HEK293 (cell line): Measurements from ENCODE around the gene PHGDH.

Source experiments
- ATF2 ChIP-seq: fragments of 450-650 bp; formaldehyde crosslinking; IDR thresholded peaks from 2 replicates; pipeline ENCODE4 v1.5.1; 2016; ENCODE audit warnings: missing biosample characterization, missing genetic modification characterization, low read depth
- ELK4 ChIP-seq: IDR thresholded peaks from 2 replicates; pipeline ENCODE4 v1.6.1; 2011; ENCODE audit warnings: mild to moderate bottlenecking, low read depth, low read length, borderline replicate concordance
- GLIS2 ChIP-seq: fragments of 450-650 bp; formaldehyde crosslinking; IDR thresholded peaks from 2 replicates; pipeline ENCODE4 v1.5.1; 2016; ENCODE audit warnings: missing biosample characterization, missing genetic modification characterization
- PRDM2 ChIP-seq: fragments of 450-650 bp; formaldehyde crosslinking; IDR thresholded peaks from 2 replicates; pipeline ENCODE4 v1.5.1; 2016; ENCODE audit warnings: missing biosample characterization, missing genetic modification characterization, borderline replicate concordance
- SCRT1 ChIP-seq: fragments of 450-650 bp; formaldehyde crosslinking; IDR thresholded peaks from 2 replicates; pipeline ENCODE4 v1.5.1; 2016; ENCODE audit warnings: missing biosample characterization, missing genetic modification characterization, borderline replicate concordance
- SETDB1 ChIP-seq: IDR thresholded peaks from one replicate; pipeline ENCODE4 v1.6.1; 2017; ENCODE audit warnings: mild to moderate bottlenecking, low read length, moderate library complexity, mixed read lengths; ENCODE audit not compliant: insufficient read length
- ZBTB1 ChIP-seq: fragments of 450-650 bp; formaldehyde crosslinking; IDR thresholded peaks from 2 replicates; pipeline ENCODE4 v1.5.1; 2016; ENCODE audit warnings: missing biosample characterization, missing genetic modification characterization
- ZBTB48 ChIP-seq: fragments of 450-650 bp; formaldehyde crosslinking; IDR thresholded peaks from 2 replicates; pipeline ENCODE4 v1.5.1; 2016; ENCODE audit warnings: missing biosample characterization, missing genetic modification characterization
- ZBTB8A ChIP-seq: fragments of 450-650 bp; formaldehyde crosslinking; IDR thresholded peaks from 2 replicates; pipeline ENCODE4 v1.5.1; 2016; ENCODE audit warnings: missing biosample characterization, missing genetic modification characterization
- ZNF335 ChIP-seq: fragments of 450-650 bp; formaldehyde crosslinking; conservative IDR thresholded peaks from 2 replicates; pipeline ENCODE4 v1.5.1; 2016; ENCODE audit warnings: missing biosample characterization, missing genetic modification characterization
- ZNF341 ChIP-seq: fragments of 450-650 bp; formaldehyde crosslinking; IDR thresholded peaks from 2 replicates; pipeline ENCODE4; 2016; ENCODE audit warnings: low read depth, missing biosample characterization, missing genetic modification characterization
- ZNF391 ChIP-seq: fragments of 450-650 bp; formaldehyde crosslinking; IDR thresholded peaks from 2 replicates; pipeline ENCODE4 v1.5.1; 2016; ENCODE audit warnings: low read depth, missing biosample characterization, missing genetic modification characterization, borderline replicate concordance
- ZNF404 ChIP-seq: fragments of 450-650 bp; formaldehyde crosslinking; IDR thresholded peaks from 2 replicates; pipeline ENCODE4 v1.5.1; 2017; ENCODE audit warnings: missing biosample characterization, missing genetic modification characterization
- ZNF560 ChIP-seq: fragments of 450-650 bp; formaldehyde crosslinking; IDR thresholded peaks from 2 replicates; pipeline ENCODE4 v1.5.1; 2017; ENCODE audit warnings: missing biosample characterization, missing genetic modification characterization, borderline replicate concordance
- ZNF654 ChIP-seq: fragments of 450-650 bp; formaldehyde crosslinking; IDR thresholded peaks from 2 replicates; pipeline ENCODE4 v1.5.1; 2016; ENCODE audit warnings: low read depth, missing biosample characterization, missing genetic modification characterization
- ZNF707 ChIP-seq: fragments of 450-650 bp; formaldehyde crosslinking; IDR thresholded peaks from 2 replicates; pipeline ENCODE4 v1.5.1; 2016; ENCODE audit warnings: missing biosample characterization, missing genetic modification characterization
- ZXDB ChIP-seq: fragments of 450-650 bp; formaldehyde crosslinking; IDR thresholded peaks from 2 replicates; pipeline ENCODE4 v1.5.1; 2016; ENCODE audit warnings: missing biosample characterization, missing genetic modification characterization
- TF ChIP-seq, protein P1 (sequence below): fragments of 450-650 bp; formaldehyde crosslinking; conservative IDR thresholded peaks from 2 replicates; pipeline ENCODE4 v1.5.1; 2016; ENCODE audit warnings: low read depth, missing biosample characterization, missing genetic modification characterization
- TF ChIP-seq, protein P2 (sequence below): fragments of 450-650 bp; formaldehyde crosslinking; IDR thresholded peaks from 2 replicates; pipeline ENCODE4 v1.5.1; 2017; ENCODE audit warnings: missing biosample characterization, missing genetic modification characterization
- TF ChIP-seq, protein P3 (sequence below): fragments of 450-650 bp; formaldehyde crosslinking; IDR thresholded peaks from 2 replicates; pipeline ENCODE4 v1.5.1; 2016; ENCODE audit warnings: missing biosample characterization, missing genetic modification characterization
- TF ChIP-seq, protein P4 (sequence below): fragments of 450-650 bp; formaldehyde crosslinking; IDR thresholded peaks from 2 replicates; pipeline ENCODE4 v1.5.1; 2016; ENCODE audit warnings: missing biosample characterization, missing genetic modification characterization

PHGDH gene

DNA sequence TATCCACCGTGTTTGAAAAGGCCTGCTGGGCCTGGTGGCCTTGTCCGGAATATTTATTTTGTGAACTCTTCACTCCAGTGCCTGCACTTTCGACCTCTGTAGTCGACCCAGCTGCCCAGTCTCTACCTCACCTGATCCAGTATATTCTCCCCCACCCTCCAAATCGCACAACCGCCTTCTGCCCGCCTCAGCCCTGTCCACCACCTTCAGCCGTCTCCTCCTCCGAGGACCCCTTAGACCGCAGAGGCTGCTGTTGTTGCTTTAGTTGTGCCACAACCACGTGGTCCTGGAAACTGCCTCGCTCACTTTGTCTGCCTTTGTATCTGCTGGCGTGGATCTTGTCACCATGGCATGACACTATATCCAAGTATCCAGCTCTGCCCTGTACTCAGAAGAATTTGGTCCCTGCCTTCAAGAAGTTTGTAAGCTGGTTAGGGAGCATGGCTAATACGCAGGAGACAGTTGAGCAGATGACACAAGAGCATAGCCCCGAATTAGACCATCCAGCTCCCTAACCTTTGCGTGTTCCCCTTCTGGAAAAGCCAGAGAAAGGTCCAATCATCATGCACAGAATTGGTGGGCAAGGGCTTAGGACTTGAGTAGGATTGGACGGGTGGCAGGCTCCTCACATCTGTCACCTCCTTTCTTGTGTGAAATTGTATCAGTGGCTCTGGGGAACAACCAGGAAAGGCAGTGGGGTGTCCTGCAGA lies 1.5 kb downstream of the PHGDH start (continued):
- TF ChIP-seq ELK4 = no peak
- no peak for TF ChIP-seq PRDM2 (tag by site-specific recombination)
- peak; percentile 98 for TF ChIP-seq ZBTB48 (tag by site-specific recombination)
- no peak for TF ChIP-seq ZBTB1 (tag by site-specific recombination)
- no peak for TF ChIP-seq SCRT1 (tag by site-specific recombination)
- TF ChIP-seq, protein P1, sequence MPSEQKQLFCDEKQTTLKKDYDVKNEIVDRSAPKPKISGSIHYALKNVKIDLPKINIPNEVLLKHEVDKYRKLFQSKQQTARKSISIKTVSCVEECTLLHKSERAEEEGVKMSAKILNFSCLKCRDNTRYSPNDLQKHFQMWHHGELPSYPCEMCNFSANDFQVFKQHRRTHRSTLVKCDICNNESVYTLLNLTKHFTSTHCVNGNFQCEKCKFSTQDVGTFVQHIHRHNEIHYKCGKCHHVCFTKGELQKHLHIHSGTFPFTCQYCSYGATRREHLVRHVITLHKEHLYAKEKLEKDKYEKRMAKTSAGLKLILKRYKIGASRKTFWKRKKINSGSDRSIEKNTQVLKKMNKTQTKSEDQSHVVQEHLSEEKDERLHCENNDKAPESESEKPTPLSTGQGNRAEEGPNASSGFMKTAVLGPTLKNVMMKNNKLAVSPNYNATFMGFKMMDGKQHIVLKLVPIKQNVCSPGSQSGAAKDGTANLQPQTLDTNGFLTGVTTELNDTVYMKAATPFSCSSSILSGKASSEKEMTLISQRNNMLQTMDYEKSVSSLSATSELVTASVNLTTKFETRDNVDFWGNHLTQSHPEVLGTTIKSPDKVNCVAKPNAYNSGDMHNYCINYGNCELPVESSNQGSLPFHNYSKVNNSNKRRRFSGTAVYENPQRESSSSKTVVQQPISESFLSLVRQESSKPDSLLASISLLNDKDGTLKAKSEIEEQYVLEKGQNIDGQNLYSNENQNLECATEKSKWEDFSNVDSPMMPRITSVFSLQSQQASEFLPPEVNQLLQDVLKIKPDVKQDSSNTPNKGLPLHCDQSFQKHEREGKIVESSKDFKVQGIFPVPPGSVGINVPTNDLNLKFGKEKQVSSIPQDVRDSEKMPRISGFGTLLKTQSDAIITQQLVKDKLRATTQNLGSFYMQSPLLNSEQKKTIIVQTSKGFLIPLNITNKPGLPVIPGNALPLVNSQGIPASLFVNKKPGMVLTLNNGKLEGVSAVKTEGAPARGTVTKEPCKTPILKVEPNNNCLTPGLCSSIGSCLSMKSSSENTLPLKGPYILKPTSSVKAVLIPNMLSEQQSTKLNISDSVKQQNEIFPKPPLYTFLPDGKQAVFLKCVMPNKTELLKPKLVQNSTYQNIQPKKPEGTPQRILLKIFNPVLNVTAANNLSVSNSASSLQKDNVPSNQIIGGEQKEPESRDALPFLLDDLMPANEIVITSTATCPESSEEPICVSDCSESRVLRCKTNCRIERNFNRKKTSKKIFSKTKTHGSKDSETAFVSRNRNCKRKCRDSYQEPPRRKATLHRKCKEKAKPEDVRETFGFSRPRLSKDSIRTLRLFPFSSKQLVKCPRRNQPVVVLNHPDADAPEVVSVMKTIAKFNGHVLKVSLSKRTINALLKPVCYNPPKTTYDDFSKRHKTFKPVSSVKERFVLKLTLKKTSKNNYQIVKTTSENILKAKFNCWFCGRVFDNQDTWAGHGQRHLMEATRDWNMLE (tag by site-specific recombination) = no peak
- TF ChIP-seq, protein P2, sequence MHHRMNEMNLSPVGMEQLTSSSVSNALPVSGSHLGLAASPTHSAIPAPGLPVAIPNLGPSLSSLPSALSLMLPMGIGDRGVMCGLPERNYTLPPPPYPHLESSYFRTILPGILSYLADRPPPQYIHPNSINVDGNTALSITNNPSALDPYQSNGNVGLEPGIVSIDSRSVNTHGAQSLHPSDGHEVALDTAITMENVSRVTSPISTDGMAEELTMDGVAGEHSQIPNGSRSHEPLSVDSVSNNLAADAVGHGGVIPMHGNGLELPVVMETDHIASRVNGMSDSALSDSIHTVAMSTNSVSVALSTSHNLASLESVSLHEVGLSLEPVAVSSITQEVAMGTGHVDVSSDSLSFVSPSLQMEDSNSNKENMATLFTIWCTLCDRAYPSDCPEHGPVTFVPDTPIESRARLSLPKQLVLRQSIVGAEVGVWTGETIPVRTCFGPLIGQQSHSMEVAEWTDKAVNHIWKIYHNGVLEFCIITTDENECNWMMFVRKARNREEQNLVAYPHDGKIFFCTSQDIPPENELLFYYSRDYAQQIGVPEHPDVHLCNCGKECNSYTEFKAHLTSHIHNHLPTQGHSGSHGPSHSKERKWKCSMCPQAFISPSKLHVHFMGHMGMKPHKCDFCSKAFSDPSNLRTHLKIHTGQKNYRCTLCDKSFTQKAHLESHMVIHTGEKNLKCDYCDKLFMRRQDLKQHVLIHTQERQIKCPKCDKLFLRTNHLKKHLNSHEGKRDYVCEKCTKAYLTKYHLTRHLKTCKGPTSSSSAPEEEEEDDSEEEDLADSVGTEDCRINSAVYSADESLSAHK (tag by site-specific recombination) = no peak
- TF ChIP-seq, protein P3, sequence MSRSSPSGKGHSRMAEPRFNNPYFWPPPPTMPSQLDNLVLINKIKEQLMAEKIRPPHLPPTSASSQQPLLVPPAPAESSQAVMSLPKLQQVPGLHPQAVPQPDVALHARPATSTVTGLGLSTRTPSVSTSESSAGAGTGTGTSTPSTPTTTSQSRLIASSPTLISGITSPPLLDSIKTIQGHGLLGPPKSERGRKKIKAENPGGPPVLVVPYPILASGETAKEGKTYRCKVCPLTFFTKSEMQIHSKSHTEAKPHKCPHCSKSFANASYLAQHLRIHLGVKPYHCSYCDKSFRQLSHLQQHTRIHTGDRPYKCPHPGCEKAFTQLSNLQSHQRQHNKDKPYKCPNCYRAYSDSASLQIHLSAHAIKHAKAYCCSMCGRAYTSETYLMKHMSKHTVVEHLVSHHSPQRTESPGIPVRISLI (tag by site-specific recombination) = no peak
- TF ChIP-seq ZNF654 (tag by site-specific recombination) = no peak
- peak; percentile 3; the same call in 1 of the 2 replicates for TF ChIP-seq ZBTB8A (tag by site-specific recombination)
- no peak for TF ChIP-seq SETDB1
- peak; percentile 80 for TF ChIP-seq ZNF335 (tag by site-specific recombination)
- TF ChIP-seq ZNF707 (tag by site-specific recombination) = no peak
- TF ChIP-seq ZNF404 (tag by site-specific recombination) = no peak
- TF ChIP-seq ZNF391 = no peak
- TF ChIP-seq, protein P4, sequence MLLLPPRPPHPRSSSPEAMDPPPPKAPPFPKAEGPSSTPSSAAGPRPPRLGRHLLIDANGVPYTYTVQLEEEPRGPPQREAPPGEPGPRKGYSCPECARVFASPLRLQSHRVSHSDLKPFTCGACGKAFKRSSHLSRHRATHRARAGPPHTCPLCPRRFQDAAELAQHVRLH = 0 out of 2 replicates have a peak, but pooled peaks have one; percentile 12
- TF ChIP-seq ATF2 (tag by site-specific recombination) = no peak
- peak; percentile 93 for TF ChIP-seq ZNF341
- no peak; the same call in 1 of the 2 replicates for TF ChIP-seq GLIS2 (tag by site-specific recombination)
- TF ChIP-seq ZXDB (tag by site-specific recombination) = peak; percentile 51
- no peak for TF ChIP-seq ZNF560 (tag by site-specific recombination)
